Vagina (tissue), 2 donors: ENCODE measurements around the gene PDIA3. TPM values are rescaled to one million over a fixed set of nuclear protein-coding genes. Genes with fewer than 3 reads are reported as not detected.

Experiments
- DNase-seq, 2 donors: peaks; one replicate each; pipeline ENCODE4 v3.0.0-alpha.2; 2017; ENCODE audit errors: extremely low spot score in 2 of 2
- H3K27ac ChIP-seq: fragments of 200-600 bp; sonication (generic); one replicate; pipeline ENCODE4 v1.5.1; 2019
- H3K27me3 ChIP-seq: fragments of 200-600 bp; sonication (generic); one replicate; pipeline ENCODE4 v1.5.1; 2019
- H3K36me3 ChIP-seq, 2 donors: fragments of 200-600 bp; sonication (generic); one replicate each; pipeline ENCODE4 v1.5.1; 2017 to 2019
- H3K4me1 ChIP-seq: fragments of 200-600 bp; sonication (generic); one replicate; pipeline ENCODE4 v1.5.1; 2019
- H3K4me3 ChIP-seq, 2 donors: fragments of 200-600 bp; sonication (generic); 1 replicate in 1 of 2; 2 replicates in 1 of 2; pipeline ENCODE4 v1.5.1; 2016 to 2019
- H3K9me3 ChIP-seq: fragments of 200-600 bp; sonication (generic); one replicate; pipeline ENCODE4 v1.5.1; 2019
- POLR2A ChIP-seq, 2 donors: fragments of 450-650 bp; IDR thresholded peaks; one replicate each; pipeline ENCODE4 v1.6.1; 2017; ENCODE audit warnings: antibody characterized with exemption in 2 of 2, mild to moderate bottlenecking in 2 of 2, moderate library complexity in 2 of 2
- POLR2AphosphoS5 ChIP-seq, 2 donors: sonication (generic); formaldehyde crosslinking; IDR thresholded peaks; one replicate each; pipeline ENCODE4 v1.9.0; 2017; ENCODE audit warnings: antibody characterized with exemption in 2 of 2, mild to moderate bottlenecking in 2 of 2, low read depth in 1 of 2; ENCODE audit not compliant: insufficient read depth in 1 of 2
- intact Hi-C: fragments of 100-400 bp; cut with DNase I; formaldehyde crosslinking; loops from one replicate; pipeline ENCODE4 v1.15.1; 2023
- total RNA-seq: library from RNA; depleted of rRNA; stranded (reverse); fragments of >200 nt; gene quantifications from one replicate; pipeline ENCODE4 v1.2.3, GENCODE V29; 2016
- TF ChIP-seq, protein P1 (sequence below), 3 experiments: fragments of 450-650 bp in 2 of 3; fragments of 200-600 bp in 1 of 3; sonication (generic) in 1 of 3; IDR thresholded peaks; one replicate each; pipeline ENCODE4 v1.5.1; 2017 to 2019; ENCODE audit warnings: antibody characterized with exemption in 3 of 3, mild to moderate bottlenecking in 2 of 3, moderate library complexity in 2 of 3

Gene PDIA3
- total RNA-seq, 1 donor from 2014 or later, result 93.8 TPM

DNA sequence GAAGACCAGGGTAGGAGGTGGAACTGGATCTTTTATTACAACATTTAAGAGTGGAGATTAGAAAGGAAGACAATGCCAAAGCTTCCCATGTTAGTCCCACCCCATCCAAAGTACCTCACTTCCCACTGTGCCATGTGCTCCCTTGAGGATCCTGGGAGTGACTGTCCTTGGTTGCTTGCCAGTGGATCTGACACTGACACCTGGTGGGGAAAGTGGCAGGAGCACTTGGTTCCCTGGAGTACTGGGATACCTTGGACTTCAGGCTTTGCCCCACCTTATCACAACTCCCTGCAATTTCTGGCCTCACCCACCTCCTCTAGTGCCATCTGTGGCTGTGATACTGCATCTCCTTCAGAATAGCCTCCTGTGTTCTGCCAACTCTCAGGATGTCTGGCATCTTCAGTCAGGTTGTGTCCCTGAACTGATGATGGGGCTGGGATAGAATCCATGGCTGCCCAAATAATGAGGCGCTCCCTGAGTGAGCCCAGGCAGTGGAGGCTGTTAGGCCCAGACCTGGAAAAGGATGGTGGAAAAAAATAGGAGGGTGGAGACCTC, 29.2 kb downstream of the PDIA3 start:
- peaks cover 22% of the 10 kb centered on the region for H3K4me1 ChIP-seq
- peak overlapping the region in 1 of 2 donors; percentile 77 for H3K4me3 ChIP-seq
- peak overlapping the region; percentile 88 for H3K27ac ChIP-seq
- no peak for DNase-seq
- H3K9me3 ChIP-seq, result no peaks in the 10 kb centered on the region
- TF ChIP-seq, protein P1, sequence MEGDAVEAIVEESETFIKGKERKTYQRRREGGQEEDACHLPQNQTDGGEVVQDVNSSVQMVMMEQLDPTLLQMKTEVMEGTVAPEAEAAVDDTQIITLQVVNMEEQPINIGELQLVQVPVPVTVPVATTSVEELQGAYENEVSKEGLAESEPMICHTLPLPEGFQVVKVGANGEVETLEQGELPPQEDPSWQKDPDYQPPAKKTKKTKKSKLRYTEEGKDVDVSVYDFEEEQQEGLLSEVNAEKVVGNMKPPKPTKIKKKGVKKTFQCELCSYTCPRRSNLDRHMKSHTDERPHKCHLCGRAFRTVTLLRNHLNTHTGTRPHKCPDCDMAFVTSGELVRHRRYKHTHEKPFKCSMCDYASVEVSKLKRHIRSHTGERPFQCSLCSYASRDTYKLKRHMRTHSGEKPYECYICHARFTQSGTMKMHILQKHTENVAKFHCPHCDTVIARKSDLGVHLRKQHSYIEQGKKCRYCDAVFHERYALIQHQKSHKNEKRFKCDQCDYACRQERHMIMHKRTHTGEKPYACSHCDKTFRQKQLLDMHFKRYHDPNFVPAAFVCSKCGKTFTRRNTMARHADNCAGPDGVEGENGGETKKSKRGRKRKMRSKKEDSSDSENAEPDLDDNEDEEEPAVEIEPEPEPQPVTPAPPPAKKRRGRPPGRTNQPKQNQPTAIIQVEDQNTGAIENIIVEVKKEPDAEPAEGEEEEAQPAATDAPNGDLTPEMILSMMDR (IDR thresholded peaks at IDR 0.05), result no peak
- TF ChIP-seq POLR2AphosphoS5 (IDR thresholded peaks at IDR 0.05; ENCODE audit: insufficient read depth in 1 of 2, low read depth in 1 of 2) (peak in 1 of 2 donors; percentile 41), POLR2A (IDR thresholded peaks at IDR 0.05) (no peak)
- peaks cover 0 to 32% of the 10 kb centered on the region in 2 donors for H3K36me3 ChIP-seq
- intact Hi-C loops, result no loop called here
- H3K27me3 ChIP-seq, result no peaks in the 10 kb centered on the region

DNA sequence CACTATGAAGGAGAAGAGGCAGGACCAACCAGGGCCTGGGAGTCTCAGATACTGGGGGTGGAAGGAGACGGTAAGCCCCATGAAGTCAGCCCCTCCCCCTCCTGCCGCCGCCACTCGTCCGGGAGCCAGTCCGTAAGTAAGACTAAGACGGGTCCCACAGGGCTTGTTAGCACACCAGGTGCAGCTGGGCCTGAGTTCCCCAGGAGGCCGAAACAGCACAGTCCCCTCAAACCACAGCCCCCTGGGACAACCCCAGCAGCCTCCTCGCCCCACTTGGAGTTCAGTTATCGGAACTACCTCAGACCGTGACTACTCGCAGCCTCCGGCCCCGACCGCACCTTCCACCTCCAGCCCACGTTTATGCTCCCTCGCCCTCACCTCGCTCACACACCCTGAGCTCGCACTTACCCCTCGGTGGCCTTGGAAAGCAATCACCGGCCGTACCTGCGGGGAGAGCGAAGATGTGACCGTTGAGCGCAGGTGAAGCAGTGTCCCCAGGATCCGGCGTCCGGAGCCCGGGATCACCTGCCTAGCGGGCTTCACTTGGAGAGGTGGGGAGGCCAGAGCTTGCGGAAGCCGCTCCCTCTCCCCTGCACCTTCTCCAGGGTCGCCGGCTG, 30.0 kb downstream of the PDIA3 start:
- peaks cover 0 to 26% of the 10 kb centered on the region in 2 donors for H3K36me3 ChIP-seq
- H3K4me1 ChIP-seq, result peaks cover 22% of the 10 kb centered on the region
- TF ChIP-seq POLR2AphosphoS5 (IDR thresholded peaks at IDR 0.05; ENCODE audit: insufficient read depth in 1 of 2, low read depth in 1 of 2) (no peak), POLR2A (IDR thresholded peaks at IDR 0.05) (no peak)
- TF ChIP-seq, protein P1 (IDR thresholded peaks at IDR 0.05), result no peak
- no peaks in the 10 kb centered on the region for H3K9me3 ChIP-seq
- no peak for DNase-seq
- H3K27ac ChIP-seq, result peak overlapping the region; percentile 88
- peak overlapping the region; percentile 72 to 77 for H3K4me3 ChIP-seq
- intact Hi-C loops, result loop anchor here (2.0 kb wide), 1 partner anchor 17 kb away; the partner anchor contains the start of gene SERF2
- no peaks in the 10 kb centered on the region for H3K27me3 ChIP-seq

DNA sequence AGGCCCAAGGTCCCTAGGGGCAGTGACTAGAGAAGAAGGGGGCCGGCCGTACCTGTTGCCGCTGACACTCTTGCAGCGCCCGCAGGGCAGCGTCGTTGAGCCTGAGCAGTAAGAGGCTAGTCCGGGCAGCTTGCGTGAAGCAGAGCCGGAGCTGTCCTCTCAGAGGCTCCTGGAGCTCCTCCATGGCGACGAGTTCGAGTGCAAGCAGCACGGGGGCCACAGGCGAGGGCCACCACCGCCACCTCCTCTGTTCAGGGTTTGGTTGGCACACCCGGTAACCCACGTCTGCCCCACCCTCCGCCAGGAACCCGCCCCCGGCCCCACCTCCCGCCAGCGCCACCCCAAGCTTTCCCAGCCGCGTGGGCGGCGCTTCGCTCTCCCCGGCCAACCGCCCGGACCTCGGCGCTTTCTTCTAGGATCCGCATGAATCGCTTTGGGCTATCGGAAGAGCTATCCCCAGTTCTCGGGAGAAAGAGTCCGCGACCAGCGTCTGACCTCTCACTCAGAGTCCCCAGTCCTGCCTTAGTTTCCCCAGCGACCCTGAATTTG, 30.6 kb downstream of the PDIA3 start, which contains the start of gene ELL3:
ELL3 (minus strand) TSS at position 249 of the 549 bp plus-strand sequence; CDS start at position 184, 65 bp downstream.
- intact Hi-C loops, result loop anchor here (2.0 kb wide), 1 partner anchor 16 kb away; the partner anchor contains the start of gene SERF2
- Histone ChIP-seq H3K4me3 (peak within 1 kb of the TSS; percentile 72 to 77), H3K9me3 (no peaks in the 10 kb centered on the region), H3K27me3 (no peaks in the 10 kb centered on the region), H3K36me3 (peaks cover 0 to 20% of the 10 kb centered on the region in 2 donors), H3K4me1 (peaks cover 22% of the 10 kb centered on the region), H3K27ac (peak within 1 kb of the TSS; percentile 88)
- no peak for DNase-seq
- TF ChIP-seq, protein P1 (IDR thresholded peaks at IDR 0.05), result no peak
- TF ChIP-seq POLR2A (IDR thresholded peaks at IDR 0.05), result peak in 1 of 2 donors; percentile 14
- TF ChIP-seq POLR2AphosphoS5 (IDR thresholded peaks at IDR 0.05; ENCODE audit: insufficient read depth in 1 of 2, low read depth in 1 of 2), result no peak

DNA sequence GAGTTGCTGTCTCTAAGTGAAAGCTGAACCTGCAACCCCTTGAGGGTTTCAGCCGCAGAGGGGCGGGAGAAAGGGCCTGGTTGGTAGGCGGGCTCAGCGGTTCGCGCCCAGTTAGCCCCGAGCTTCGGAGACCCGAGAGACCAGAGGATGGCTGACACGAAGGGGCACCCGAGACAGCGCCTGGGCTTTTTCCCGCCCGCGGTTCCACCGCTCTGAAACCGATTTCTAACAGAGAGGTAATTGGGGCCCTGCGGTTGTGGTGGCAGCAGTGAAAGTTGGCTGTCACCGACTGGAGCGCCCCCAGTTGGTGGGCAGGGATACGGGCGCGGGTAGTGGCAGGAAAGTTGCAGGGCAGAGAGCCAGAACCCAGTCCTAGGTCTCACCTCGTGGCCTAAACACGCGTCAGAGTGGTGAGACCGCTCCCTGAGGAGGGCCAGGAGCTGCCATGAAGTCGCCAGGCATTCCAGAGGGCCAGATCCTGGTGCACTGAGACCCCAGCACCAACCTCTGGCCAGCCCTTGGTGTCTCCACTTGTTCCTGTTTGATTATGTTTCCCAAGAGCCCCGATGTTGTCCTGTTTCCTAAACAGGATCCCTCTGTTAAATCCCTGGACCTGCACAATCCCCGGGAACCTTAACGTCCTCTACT, 31.2 kb downstream of the PDIA3 start:
- Histone ChIP-seq H3K36me3 (peaks cover 0 to 17% of the 10 kb centered on the region in 2 donors), H3K9me3 (no peaks in the 10 kb centered on the region), H3K4me1 (peaks cover 22% of the 10 kb centered on the region), H3K4me3 (peak overlapping the region; percentile 72 to 77), H3K27ac (peak overlapping the region; percentile 88), H3K27me3 (no peaks in the 10 kb centered on the region)
- DNase-seq, result no peak
- TF ChIP-seq, protein P1 (IDR thresholded peaks at IDR 0.05), result peak; percentile 37 to 92 (median 76)
- peak; percentile 29 to 81 for TF ChIP-seq POLR2AphosphoS5 (IDR thresholded peaks at IDR 0.05; ENCODE audit: insufficient read depth in 1 of 2, low read depth in 1 of 2)
- TF ChIP-seq POLR2A (IDR thresholded peaks at IDR 0.05), result no peak
- intact Hi-C loops, result loop anchor here (2.0 kb wide), 1 partner anchor 15 kb away; the partner anchor contains the start of gene SERF2
